Subcutaneous abdominal adipose tissue (tissue), 5 donors: Measurements from ENCODE around the gene ABCD3.
"Not testable (repeated sequence)": the region's sequence is repeated elsewhere in the genome, so short reads cannot be mapped to it uniquely, and the experiment has no call there.

Source experiments
- H3K27ac ChIP-seq: one replicate; pipeline ENCODE4 v1.7.0; 2013; ENCODE audit warnings: low read depth, mild to moderate bottlenecking, inconsistent platforms, low read length, moderate library complexity
- H3K27me3 ChIP-seq, 5 donors: one replicate each; pipeline ENCODE4 v1.7.0; 2013; ENCODE audit warnings: low read length in 5 of 5, inconsistent platforms in 1 of 5; ENCODE audit not compliant: control insufficient read depth in 5 of 5, insufficient read depth in 4 of 5
- H3K36me3 ChIP-seq, 5 donors: one replicate each; pipeline ENCODE4 v1.7.0; 2013; ENCODE audit warnings: low read length in 5 of 5; ENCODE audit not compliant: control insufficient read depth in 5 of 5, insufficient read depth in 5 of 5
- H3K4me1 ChIP-seq, 5 donors: one replicate each; pipeline ENCODE4 v1.7.0; 2013; ENCODE audit warnings: low read length in 5 of 5, mild to moderate bottlenecking in 3 of 5, moderate library complexity in 1 of 5; ENCODE audit not compliant: control insufficient read depth in 5 of 5, insufficient read depth in 5 of 5
- H3K4me3 ChIP-seq, 5 donors: one replicate each; pipeline ENCODE4 v1.7.0; 2013; ENCODE audit warnings: low read length in 5 of 5, low read depth in 1 of 5
- H3K9ac ChIP-seq, 5 donors: one replicate each; pipeline ENCODE4 v1.7.0; 2013; ENCODE audit warnings: low read length in 5 of 5, mild to moderate bottlenecking in 4 of 5, moderate library complexity in 3 of 5
- H3K9me3 ChIP-seq, 5 donors: one replicate each; pipeline ENCODE4 v1.7.0; 2013; ENCODE audit warnings: low read length in 5 of 5; ENCODE audit not compliant: control insufficient read depth in 5 of 5
- donor health status: healthy.
- donor health status: healthy.
- donor health status: healthy.
- donor health status: healthy.
- donor health status: healthy.

Gene ABCD3

DNA sequence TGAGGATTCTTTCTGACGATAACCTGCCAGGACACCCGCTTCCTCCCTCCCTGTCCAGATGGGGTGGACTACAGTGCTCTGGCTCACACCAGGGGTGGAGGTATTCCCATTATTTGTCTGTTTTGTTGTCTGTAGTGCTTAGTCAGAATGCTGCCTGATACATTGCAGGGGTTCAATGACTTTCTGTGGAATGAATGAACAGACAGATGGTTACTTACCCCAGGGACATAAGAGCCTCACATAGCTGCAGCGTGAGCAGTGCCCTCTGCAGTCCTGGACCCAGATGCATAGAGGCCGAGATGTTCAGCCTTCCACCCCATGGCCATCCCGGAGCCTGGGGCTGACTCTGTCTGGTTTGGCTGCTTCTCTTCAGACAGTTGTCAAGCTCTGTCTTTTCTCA, 136.4 kb downstream of the ABCD3 start:
- H3K9ac ChIP-seq, result no peak overlapping the region
- no peak overlapping the region for H3K27ac ChIP-seq
- H3K9me3 ChIP-seq, result no peaks in the 10 kb centered on the region
- no peaks in the 10 kb centered on the region for H3K4me1 ChIP-seq
- no peaks in the 10 kb centered on the region for H3K36me3 ChIP-seq
- no peak overlapping the region for H3K4me3 ChIP-seq
- no peaks in the 10 kb centered on the region for H3K27me3 ChIP-seq

DNA sequence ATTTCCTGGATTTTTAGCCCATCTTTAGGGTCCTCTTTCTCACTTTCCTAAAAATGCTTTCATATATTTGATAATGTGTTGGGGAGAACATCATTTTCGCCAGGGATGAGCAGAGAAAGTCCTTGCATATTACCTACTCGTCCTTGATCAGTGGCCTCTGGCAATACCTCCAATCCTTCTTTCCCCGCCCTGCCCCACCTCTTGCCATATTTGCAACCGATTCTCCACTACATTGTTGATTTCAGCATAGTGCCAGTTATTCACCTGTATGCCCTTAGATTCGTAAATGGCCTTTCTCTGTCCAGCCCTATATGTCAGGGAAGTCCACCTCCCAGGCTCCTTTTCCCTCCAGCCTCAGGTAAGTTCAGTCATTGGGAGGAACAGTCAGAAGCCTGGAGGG, 136.9 kb downstream of the ABCD3 start:
- H3K9ac ChIP-seq, result no peak overlapping the region
- H3K27me3 ChIP-seq, result no peaks in the 10 kb centered on the region
- no peak overlapping the region for H3K27ac ChIP-seq

DNA sequence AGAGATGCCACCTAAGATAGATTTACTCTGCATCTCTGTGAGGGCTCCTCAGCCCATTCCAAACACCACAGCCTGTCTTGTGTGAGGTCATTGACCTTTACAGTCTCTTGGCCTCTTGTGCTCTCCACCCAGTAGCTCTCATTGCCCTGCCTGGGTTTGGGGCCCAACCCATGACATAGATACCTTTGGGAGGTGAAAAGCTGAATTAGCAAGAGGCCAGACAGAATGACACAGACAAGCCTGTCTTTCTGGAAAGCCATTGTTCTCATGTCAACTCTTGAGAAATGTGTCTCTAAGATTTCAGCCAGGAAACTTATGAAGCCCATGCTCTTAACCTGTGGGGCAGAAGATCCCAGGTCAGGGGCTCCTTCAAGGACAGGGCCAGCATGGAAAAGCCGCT, 141.7 kb downstream of the ABCD3 start:
- Histone ChIP-seq H3K9ac (no peak overlapping the region), H3K4me3 (no peak overlapping the region), H3K36me3 (no peaks in the 10 kb centered on the region), H3K9me3 (no peaks in the 10 kb centered on the region), H3K4me1 (no peaks in the 10 kb centered on the region), H3K27me3 (no peaks in the 10 kb centered on the region), H3K27ac (no peak overlapping the region)

More for the DNA sequence above, 136.9 kb downstream of the ABCD3 start:
- no peaks in the 10 kb centered on the region for H3K4me1 ChIP-seq
- H3K4me3 ChIP-seq, result no peak overlapping the region
- H3K36me3 ChIP-seq, result no peaks in the 10 kb centered on the region
- no peaks in the 10 kb centered on the region for H3K9me3 ChIP-seq

DNA sequence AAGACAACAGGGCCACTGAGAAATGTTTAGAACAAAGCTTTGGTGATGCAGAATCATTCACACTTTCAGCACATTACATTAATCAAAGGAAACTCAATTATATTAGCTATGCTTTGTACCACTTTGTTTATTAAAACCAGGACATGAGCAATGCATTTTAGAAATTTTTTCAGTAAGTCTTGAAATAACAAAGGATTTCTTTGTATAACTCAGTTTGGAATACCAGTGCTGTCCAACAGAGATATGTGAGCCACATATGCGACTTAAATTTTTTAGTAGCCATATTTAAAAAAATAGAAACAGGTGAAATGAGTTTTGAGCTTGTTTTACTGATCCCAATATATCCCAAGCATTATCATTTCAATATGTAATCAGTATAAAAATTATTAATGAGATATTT, 142.1 kb downstream of the ABCD3 start:
- no peaks in the 10 kb centered on the region for H3K27me3 ChIP-seq
- H3K4me3 ChIP-seq, result no peak overlapping the region
- H3K4me1 ChIP-seq, result no peaks in the 10 kb centered on the region
- no peak overlapping the region for H3K27ac ChIP-seq
- no peak overlapping the region for H3K9ac ChIP-seq
- H3K36me3 ChIP-seq, result no peaks in the 10 kb centered on the region
- no peaks in the 10 kb centered on the region for H3K9me3 ChIP-seq

DNA sequence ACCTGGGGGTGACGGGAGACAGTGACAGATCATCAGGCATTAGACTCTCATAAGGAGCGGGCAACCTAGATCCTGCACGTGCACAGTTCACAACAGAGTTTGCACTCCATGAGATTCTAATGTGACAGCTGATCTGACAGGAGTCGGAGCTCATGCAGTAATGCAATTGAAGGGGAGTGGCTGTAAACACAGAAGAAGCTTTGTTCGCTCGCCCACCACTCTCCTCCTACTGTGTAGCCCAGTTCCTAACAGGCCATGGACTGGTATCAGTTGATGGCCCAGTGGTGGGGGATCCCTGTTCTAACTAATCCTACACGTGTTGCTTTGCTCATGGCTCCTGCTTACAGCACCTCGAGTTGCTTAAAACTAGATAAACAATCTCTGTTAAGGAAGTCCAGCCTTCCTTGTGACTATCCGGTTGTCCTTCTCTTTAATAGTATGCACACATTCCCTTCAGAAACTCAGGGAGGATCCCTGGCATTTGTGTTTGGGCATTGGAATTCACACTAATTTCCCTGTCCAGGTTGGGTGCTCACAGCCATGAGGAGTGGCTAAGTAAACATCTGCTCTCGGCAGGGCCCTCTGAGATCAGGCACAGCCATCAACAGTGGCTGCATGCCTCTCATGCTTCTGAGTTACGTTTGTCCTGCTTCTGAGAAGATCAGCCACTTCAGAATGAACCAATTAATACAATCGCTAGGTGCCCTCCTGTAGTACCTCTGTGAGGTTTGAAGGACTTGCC, 144.5 kb downstream of the ABCD3 start:
- no peak overlapping the region for H3K27ac ChIP-seq
- H3K4me1 ChIP-seq, result no peaks in the 10 kb centered on the region
- H3K9ac ChIP-seq, result no peak overlapping the region
- H3K4me3 ChIP-seq, result no peak overlapping the region
- H3K9me3 ChIP-seq, result no peaks in the 10 kb centered on the region
- H3K27me3 ChIP-seq, result no peaks in the 10 kb centered on the region
- H3K36me3 ChIP-seq, result no peaks in the 10 kb centered on the region

DNA sequence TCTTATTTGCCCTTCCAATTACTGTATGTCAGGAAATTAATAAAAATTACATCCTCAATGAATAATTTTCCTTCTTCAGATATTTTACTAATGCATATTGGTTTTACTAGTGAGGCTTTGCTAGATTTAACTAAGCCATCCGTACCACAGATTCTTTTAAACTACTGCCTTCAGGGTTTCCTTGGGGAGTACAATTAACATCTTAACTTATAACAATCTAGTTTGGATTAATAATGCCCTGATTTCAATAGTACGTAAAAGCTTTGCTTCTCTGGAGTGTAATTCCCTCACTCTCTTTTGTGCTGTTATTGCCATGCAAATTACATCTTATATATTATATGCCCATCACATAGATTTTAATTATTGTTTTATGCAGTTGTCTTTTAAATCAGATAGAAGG, 147.7 kb downstream of the ABCD3 start:
- no peak overlapping the region for H3K27ac ChIP-seq
- H3K9me3 ChIP-seq, result peaks cover 0 to 8% (median 2%) of the 10 kb centered on the region in 5 donors
- no peaks in the 10 kb centered on the region for H3K4me1 ChIP-seq
- H3K9ac ChIP-seq, result no peak overlapping the region
- no peak overlapping the region for H3K4me3 ChIP-seq
- no peaks in the 10 kb centered on the region for H3K27me3 ChIP-seq
- no peaks in the 10 kb centered on the region for H3K36me3 ChIP-seq

DNA sequence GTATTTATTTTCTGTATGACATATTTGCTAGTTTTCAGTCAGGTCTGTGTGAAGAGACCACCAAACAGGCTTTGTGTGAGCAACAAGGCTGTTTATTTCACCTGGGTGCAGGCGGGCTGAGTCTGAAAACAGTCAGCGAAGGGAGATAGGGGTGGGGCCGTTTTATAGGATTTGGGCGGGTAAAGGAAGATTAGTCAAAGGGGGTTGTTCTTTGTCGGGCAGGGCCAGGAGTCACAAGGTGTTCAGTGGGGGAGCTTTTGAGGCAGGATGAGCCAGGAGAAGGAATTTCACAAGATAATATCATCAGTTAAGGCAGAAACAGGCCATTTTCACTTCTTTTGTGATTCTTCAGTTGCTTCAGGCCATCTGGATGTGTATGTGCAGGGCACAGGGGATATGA, 148.2 kb downstream of the ABCD3 start:
- not testable (repeated sequence) for H3K27me3 ChIP-seq, H3K27ac ChIP-seq

DNA sequence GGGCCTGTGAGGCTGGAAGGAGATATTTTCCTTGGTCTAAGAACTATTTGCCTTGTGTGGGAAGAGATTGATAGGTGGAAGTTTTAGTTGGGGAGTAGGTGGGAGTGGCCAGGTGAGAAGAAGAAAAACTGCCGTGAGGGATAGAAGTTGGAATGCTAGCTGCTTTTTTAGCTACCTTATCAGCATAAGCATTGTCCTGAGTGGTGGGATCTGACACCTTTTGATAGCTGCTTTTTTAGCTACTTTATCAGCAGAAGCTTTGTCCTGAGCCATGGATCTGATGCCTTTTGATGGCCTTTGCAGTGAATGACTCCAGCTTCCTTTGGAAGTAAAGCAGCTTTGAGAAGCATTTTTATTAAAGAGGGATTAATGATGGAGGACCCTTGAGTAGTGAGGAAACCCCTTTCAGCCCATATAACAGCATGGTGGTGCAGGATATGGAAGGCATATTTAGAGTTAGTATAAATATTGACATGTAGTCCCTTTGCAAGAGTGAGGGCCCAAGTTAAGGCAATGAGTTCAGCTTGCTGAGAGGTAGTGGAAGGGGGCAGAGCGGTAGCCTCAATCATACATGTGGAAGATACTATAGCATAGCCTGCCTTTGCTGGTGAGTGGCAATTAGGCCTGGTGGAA, 149.9 kb downstream of the ABCD3 start:
- H3K9ac ChIP-seq, H3K4me3 ChIP-seq, H3K27me3 ChIP-seq, H3K36me3 ChIP-seq, H3K4me1 ChIP-seq, H3K27ac ChIP-seq: not testable (repeated sequence)
- H3K9me3 ChIP-seq, result peaks cover 0 to 17% (median 6%) of the 10 kb centered on the region in 5 donors

More for the DNA sequence above, 148.2 kb downstream of the ABCD3 start:
- not testable (repeated sequence) for H3K36me3 ChIP-seq, H3K9ac ChIP-seq, H3K4me3 ChIP-seq, H3K9me3 ChIP-seq, H3K4me1 ChIP-seq
